ENCODE results near the gene LITAF. TPM values are rescaled to one million over a fixed set of nuclear protein-coding genes. Genes with fewer than 3 reads are reported as not detected.

Gene LITAF
- total RNA-seq, 1 experiment from 2014 or later = 84.2 TPM

DNA sequence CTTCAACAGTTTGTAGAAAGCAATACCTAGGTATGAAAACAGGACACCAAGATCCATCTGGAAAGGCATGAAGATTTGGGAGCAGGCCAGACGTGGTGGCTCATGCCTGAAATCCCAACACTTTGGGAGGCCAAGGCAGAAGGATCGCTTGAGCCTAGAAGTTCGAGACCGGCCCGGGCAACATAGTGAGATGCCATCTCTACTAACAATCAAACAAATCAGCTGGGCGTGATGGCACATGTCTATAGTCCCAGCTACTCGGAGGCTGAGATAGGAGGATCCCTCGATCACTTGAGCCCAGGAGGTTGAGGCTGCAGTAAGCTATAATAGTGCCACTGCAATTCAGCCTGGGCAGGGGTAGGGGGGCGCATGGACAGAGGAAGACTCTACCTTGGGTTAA lies 20.3 kb downstream of the LITAF start:
- ChIA-PET RAD21 (ENCODE audit: low non-redundant PET in 1 of 2, low total read pairs in 2 of 2, uncharacterized antibody in 2 of 2, unreplicated experiment in 2 of 2) (no interaction called here), CTCF (no interaction called here), POLR2A (interaction anchor here (1.1 kb wide), 1 partner anchor 32 kb away, joined by 3 read pairs; no protein-coding TSS in a partner anchor)
- intact Hi-C loops (cut with micrococcal nuclease) = no loop called here
- Histone ChIP-seq H2AFZ (ENCODE audit: low read depth, low read length, poor library complexity, severe bottlenecking) (no peak overlapping the region), H3K9me2 (ENCODE audit: insufficient read depth) (no peaks in the 10 kb centered on the region), H3K36me3 (ENCODE audit: control insufficient read depth in 1 of 2, insufficient read depth in 2 of 2, low read length in 2 of 2) (peaks cover 0 to 4% of the 10 kb centered on the region in 2 experiments; a peak in 1 of 4 replicates), H3K9me3 (ENCODE audit: control insufficient read depth in 1 of 2, insufficient read depth in 1 of 2, low read depth in 1 of 2, low read length in 2 of 2) (no peaks in the 10 kb centered on the region), H3K27me3 (ENCODE audit: insufficient read depth, low read length) (no peaks in the 10 kb centered on the region), H3K27ac (ENCODE audit: low read depth, low read length) (no peak overlapping the region), H4K20me1 (ENCODE audit: insufficient read depth) (no peaks in the 10 kb centered on the region), H3K4me2 (ENCODE audit: low read length) (no peak overlapping the region), H3K4me3 (replicated peaks in 1 of 2; ENCODE audit: low read depth in 1 of 2, low read length in 2 of 2) (no peak overlapping the region), H3K4me1 (ENCODE audit: control insufficient read depth in 1 of 2, insufficient read depth in 2 of 2, low read length in 2 of 2) (0 out of 4 replicates have a peak, but pooled peaks cover 0 to 5% of the 10 kb centered on the region in 2 experiments), H3K79me2 (ENCODE audit: insufficient read depth, low read length) (peaks cover 45% of the 10 kb centered on the region), H3K9ac (ENCODE audit: low read length) (no peak overlapping the region)
- no peak for DNase-seq (ENCODE audit: low read depth, low spot score)
- ATAC-seq = no peak
- no TSS peak for BruUV-seq (replicated peaks)
- TF ChIP-seq, protein P1, sequence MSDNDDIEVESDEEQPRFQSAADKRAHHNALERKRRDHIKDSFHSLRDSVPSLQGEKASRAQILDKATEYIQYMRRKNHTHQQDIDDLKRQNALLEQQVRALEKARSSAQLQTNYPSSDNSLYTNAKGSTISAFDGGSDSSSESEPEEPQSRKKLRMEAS (IDR thresholded peaks at IDR 0.05) = no peak
- TF ChIP-seq RAD21 (IDR thresholded peaks at IDR 0.05; ENCODE audit: low read depth) (no peak), ATF3 (IDR thresholded peaks at IDR 0.05) (no peak), SIN3A (IDR thresholded peaks at IDR 0.05; ENCODE audit: low read depth) (no peak), SRF (IDR thresholded peaks at IDR 0.05; ENCODE audit: low read depth) (no peak), ZNF274 (IDR thresholded peaks at IDR 0.05; ENCODE audit: low read depth, low read length) (no peak), EZH2 (IDR thresholded peaks at IDR 0.05) (no peak)

DNA sequence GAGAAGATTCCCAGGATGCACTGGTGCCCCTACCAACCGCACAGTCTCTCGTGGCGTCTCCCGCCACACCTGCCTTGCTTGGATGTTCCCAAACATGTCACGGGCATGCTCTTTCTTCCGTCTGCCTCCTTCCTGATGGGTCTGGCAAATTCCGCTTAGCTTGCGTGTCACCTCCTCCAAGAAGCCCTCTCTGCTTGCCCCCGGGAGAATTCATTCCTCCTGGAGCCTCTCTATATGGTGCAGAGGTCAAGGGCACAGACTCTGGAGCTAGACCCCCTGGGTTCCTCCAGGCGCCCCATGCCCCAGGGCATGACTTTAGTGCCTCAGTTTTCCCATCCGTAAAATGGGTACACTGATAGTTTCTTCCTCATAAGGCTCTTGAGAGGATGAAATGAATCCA lies 21.1 kb downstream of the LITAF start:
- 0 out of 4 replicates have a peak, but pooled peaks cover 0 to 5% of the 10 kb centered on the region in 2 experiments for H3K4me1 ChIP-seq (ENCODE audit: control insufficient read depth in 1 of 2, insufficient read depth in 2 of 2, low read length in 2 of 2)
- TF ChIP-seq POLR2A (IDR thresholded peaks at IDR 0.05; ENCODE audit: borderline replicate concordance, extremely low read depth, insufficient read depth, insufficient read length) = no peak
- TF ChIP-seq EZH2phosphoT487 (IDR thresholded peaks at IDR 0.05; ENCODE audit: borderline replicate concordance) = no peak
- no peak for TF ChIP-seq ATF3 (IDR thresholded peaks at IDR 0.05)
- TF ChIP-seq ZNF274 (IDR thresholded peaks at IDR 0.05; ENCODE audit: low read depth, low read length) = no peak
- no peak for TF ChIP-seq SP1 (IDR thresholded peaks at IDR 0.05; ENCODE audit: low read depth)
- no peak for TF ChIP-seq CTCF (IDR thresholded peaks at IDR 0.05 in 2 of 3, conservative IDR thresholded peaks at IDR 0.05 in 1 of 3; ENCODE audit: borderline replicate concordance in 1 of 3, insufficient read depth in 1 of 3, low read depth in 2 of 3, low read length in 2 of 3)
- DNase-seq (ENCODE audit: low read depth, low spot score) (no peak), ATAC-seq (no peak)
- peaks cover 46% of the 10 kb centered on the region for H3K79me2 ChIP-seq (ENCODE audit: insufficient read depth, low read length)
- no peak overlapping the region for H3K27ac ChIP-seq (ENCODE audit: low read depth, low read length)
- H3K4me3 ChIP-seq (replicated peaks in 1 of 2; ENCODE audit: low read depth in 1 of 2, low read length in 2 of 2) = no peak overlapping the region
- H4K20me1 ChIP-seq (ENCODE audit: insufficient read depth) = no peaks in the 10 kb centered on the region
- H3K9me3 ChIP-seq (ENCODE audit: control insufficient read depth in 1 of 2, insufficient read depth in 1 of 2, low read depth in 1 of 2, low read length in 2 of 2) = no peaks in the 10 kb centered on the region
- H3K9ac ChIP-seq (ENCODE audit: low read length) = no peak overlapping the region
- RAD21 ChIA-PET (ENCODE audit: low non-redundant PET in 1 of 2, low total read pairs in 2 of 2, uncharacterized antibody in 2 of 2, unreplicated experiment in 2 of 2) = no interaction called here
- CTCF ChIA-PET = no interaction called here
- no peak overlapping the region for H3K4me2 ChIP-seq (ENCODE audit: low read length)
- H3K9me2 ChIP-seq (ENCODE audit: insufficient read depth) = no peaks in the 10 kb centered on the region
- H2AFZ ChIP-seq (ENCODE audit: low read depth, low read length, poor library complexity, severe bottlenecking) = no peak overlapping the region
- H3K27me3 ChIP-seq (ENCODE audit: insufficient read depth, low read length) = no peaks in the 10 kb centered on the region
- POLR2A ChIA-PET = no interaction called here
- H3K36me3 ChIP-seq (ENCODE audit: control insufficient read depth in 1 of 2, insufficient read depth in 2 of 2, low read length in 2 of 2) = peaks cover 0 to 4% of the 10 kb centered on the region in 2 experiments; a peak in 1 of 4 replicates
- BruUV-seq (replicated peaks) = no TSS peak
- intact Hi-C loops (cut with micrococcal nuclease) = no loop called here

Data from HCT116 (cell line).